ENCODE data around the gene LETM1. TPM values are rescaled to one million over a fixed set of nuclear protein-coding genes. Genes with fewer than 3 reads are reported as not detected.

LETM1 gene
- total and polyA plus RNA-seq, 2 experiments from 2014 or later, result 19.0 to 42.3 TPM

- Histone ChIP-seq H3K9me2 (ENCODE audit: insufficient read depth) (no peaks in the 10 kb centered on the region), H3K4me1 (ENCODE audit: insufficient read depth) (no peaks in the 10 kb centered on the region), H3K9me3 (ENCODE audit: low read depth) (no peaks in the 10 kb centered on the region), H3F3A (ENCODE audit: insufficient read depth) (no peaks in the 10 kb centered on the region), H4K20me1 (ENCODE audit: insufficient read depth) (no peaks in the 10 kb centered on the region), H3K79me2 (ENCODE audit: insufficient read depth) (no peaks in the 10 kb centered on the region), H3K4me2 (ENCODE audit: unreplicated experiment) (no peak within 1 kb of the TSS), H2AFZ (no peak within 1 kb of the TSS), H3K36me3 (ENCODE audit: low read depth) (no peaks in the 10 kb centered on the region), H3K9ac (no peak within 1 kb of the TSS), H3K27ac (no peak within 1 kb of the TSS), H3K27me3 (replicated peaks; ENCODE audit: insufficient read depth) (peaks cover 14% of the 10 kb centered on the region), H3K4me3 (peak within 1 kb of the TSS; percentile 67)
- 5 to 6% methylated on average over 54 of the region's 95 CpGs for WGBS, 2 experiments (ENCODE audit: low coverage in 1 of 2, low lambda C conversion rate in 2 of 2, missing lambda C conversion rate in 2 of 2)
- no peak for TF ChIP-seq EZH2phosphoT487 (IDR thresholded peaks at IDR 0.05; ENCODE audit: insufficient read depth, low read depth)
- in situ Hi-C loops (cut with MboI), result no loop called here
- peak; percentile 64 for DNase-seq
Observed at GRCh38 chr4:1792832-1793495, 63.0 kb downstream of the LETM1 start, which contains the start of gene FGFR3. Gene FGFR3, plus strand, starts transcription at chr4:1793293. Its CDS starts 642 bp downstream, at chr4:1793935.

- peaks cover 14% of the 10 kb centered on the region for H3K27me3 ChIP-seq (replicated peaks; ENCODE audit: insufficient read depth)
- H3K79me2 ChIP-seq (ENCODE audit: insufficient read depth), result no peaks in the 10 kb centered on the region
- H2AFZ ChIP-seq, result no peak overlapping the region
- no peaks in the 10 kb centered on the region for H4K20me1 ChIP-seq (ENCODE audit: insufficient read depth)
- H3K9ac ChIP-seq, result no peak overlapping the region
- H3F3A ChIP-seq (ENCODE audit: insufficient read depth), result no peaks in the 10 kb centered on the region
- in situ Hi-C loops (cut with MboI), result no loop called here
- H3K9me3 ChIP-seq (ENCODE audit: low read depth), result no peaks in the 10 kb centered on the region
- H3K9me2 ChIP-seq (ENCODE audit: insufficient read depth), result no peaks in the 10 kb centered on the region
- no peak overlapping the region for H3K4me3 ChIP-seq
- H3K4me2 ChIP-seq (ENCODE audit: unreplicated experiment), result no peak overlapping the region
- 48 to 54% methylated on average over 24 to 29 of the region's 29 CpGs for WGBS, 2 experiments (ENCODE audit: low coverage in 1 of 2, low lambda C conversion rate in 2 of 2, missing lambda C conversion rate in 2 of 2)
- no peaks in the 10 kb centered on the region for H3K36me3 ChIP-seq (ENCODE audit: low read depth)
- H3K4me1 ChIP-seq (ENCODE audit: insufficient read depth), result no peaks in the 10 kb centered on the region
- no peak overlapping the region for H3K27ac ChIP-seq
- TF ChIP-seq EZH2 (IDR thresholded peaks at IDR 0.05; ENCODE audit: insufficient read depth, poor library complexity, severe bottlenecking), result no peak
- TF ChIP-seq EZH2phosphoT487 (IDR thresholded peaks at IDR 0.05; ENCODE audit: insufficient read depth, low read depth), result no peak
- DNase-seq, result no peak
Observed at GRCh38 chr4:1792158-1792831, 63.7 kb downstream of the LETM1 start.

- WGBS, 2 experiments (ENCODE audit: low coverage in 1 of 2, low lambda C conversion rate in 2 of 2, missing lambda C conversion rate in 2 of 2), result 71 to 79% methylated on average over 8 to 10 of the region's 10 CpGs
- in situ Hi-C loops (cut with MboI), result no loop called here
Observed at GRCh38 chr4:1790005-1790404, 66.0 kb downstream of the LETM1 start.

GRCh38 chr4:1789552-1789951 is 66.4 kb downstream of the LETM1 start:
- H3K27me3 ChIP-seq (replicated peaks; ENCODE audit: insufficient read depth), result peaks cover 4% of the 10 kb centered on the region
- H3K27ac ChIP-seq, result no peak overlapping the region
- no peak overlapping the region for H2AFZ ChIP-seq
- no peaks in the 10 kb centered on the region for H3K36me3 ChIP-seq (ENCODE audit: low read depth)
- no peaks in the 10 kb centered on the region for H3K9me2 ChIP-seq (ENCODE audit: insufficient read depth)
- no peak overlapping the region for H3K9ac ChIP-seq
- H3K4me3 ChIP-seq, result no peak overlapping the region
- H3K4me2 ChIP-seq (ENCODE audit: unreplicated experiment), result no peak overlapping the region
- WGBS, 2 experiments (ENCODE audit: low coverage in 1 of 2, low lambda C conversion rate in 2 of 2, missing lambda C conversion rate in 2 of 2), result 83 to 86% methylated on average over 12 to 19 of the region's 21 CpGs
- no peaks in the 10 kb centered on the region for H3K4me1 ChIP-seq (ENCODE audit: insufficient read depth)
- H3F3A ChIP-seq (ENCODE audit: insufficient read depth), result no peaks in the 10 kb centered on the region
- H3K9me3 ChIP-seq (ENCODE audit: low read depth), result no peaks in the 10 kb centered on the region
- no peaks in the 10 kb centered on the region for H3K79me2 ChIP-seq (ENCODE audit: insufficient read depth)
- no peaks in the 10 kb centered on the region for H4K20me1 ChIP-seq (ENCODE audit: insufficient read depth)
- in situ Hi-C loops (cut with MboI), result no loop called here
- TF ChIP-seq EZH2phosphoT487 (IDR thresholded peaks at IDR 0.05; ENCODE audit: insufficient read depth, low read depth) (no peak), EZH2 (IDR thresholded peaks at IDR 0.05; ENCODE audit: insufficient read depth, poor library complexity, severe bottlenecking) (no peak)
- no peak for DNase-seq

More at GRCh38 chr4:1790005-1790404, 66.0 kb downstream of the LETM1 start:
- TF ChIP-seq EZH2phosphoT487 (IDR thresholded peaks at IDR 0.05; ENCODE audit: insufficient read depth, low read depth) (no peak), EZH2 (IDR thresholded peaks at IDR 0.05; ENCODE audit: insufficient read depth, poor library complexity, severe bottlenecking) (no peak)
- H3K9me2 ChIP-seq (ENCODE audit: insufficient read depth), result no peaks in the 10 kb centered on the region
- H3K27me3 ChIP-seq (replicated peaks; ENCODE audit: insufficient read depth), result peaks cover 4% of the 10 kb centered on the region
- no peaks in the 10 kb centered on the region for H3K79me2 ChIP-seq (ENCODE audit: insufficient read depth)
- DNase-seq, result no peak
- no peaks in the 10 kb centered on the region for H3K36me3 ChIP-seq (ENCODE audit: low read depth)
- H3K27ac ChIP-seq, result no peak overlapping the region
- H3K4me1 ChIP-seq (ENCODE audit: insufficient read depth), result no peaks in the 10 kb centered on the region
- no peaks in the 10 kb centered on the region for H3F3A ChIP-seq (ENCODE audit: insufficient read depth)
- H4K20me1 ChIP-seq (ENCODE audit: insufficient read depth), result no peaks in the 10 kb centered on the region
- no peak overlapping the region for H3K9ac ChIP-seq
- H3K4me2 ChIP-seq (ENCODE audit: unreplicated experiment), result no peak overlapping the region
- H3K9me3 ChIP-seq (ENCODE audit: low read depth), result no peaks in the 10 kb centered on the region
- no peak overlapping the region for H3K4me3 ChIP-seq
- H2AFZ ChIP-seq, result no peak overlapping the region
